HT-29 (cell line): Measurements from ENCODE around the gene LRP3. TPM values are rescaled to one million over a fixed set of nuclear protein-coding genes. Genes with fewer than 3 reads are reported as not detected.
"Not testable (repeated sequence)": the region's sequence is repeated elsewhere in the genome, so short reads cannot be mapped to it uniquely, and the experiment has no call there.

Experiments
- DNase-seq: peaks from one replicate; pipeline ENCODE4 v3.0.0-alpha.2; 2015; ENCODE audit warnings: low spot score
- total RNA-seq: library from RNA; depleted of rRNA; stranded (reverse); fragments of >200 nt; shearing (Covaris generic); gene quantifications from 2 replicates; pipeline ENCODE4 v1.2.3, GENCODE V29; 2014; rRNA removed

The LRP3 gene
- not detected in 2 replicates for total RNA-seq

DNA sequence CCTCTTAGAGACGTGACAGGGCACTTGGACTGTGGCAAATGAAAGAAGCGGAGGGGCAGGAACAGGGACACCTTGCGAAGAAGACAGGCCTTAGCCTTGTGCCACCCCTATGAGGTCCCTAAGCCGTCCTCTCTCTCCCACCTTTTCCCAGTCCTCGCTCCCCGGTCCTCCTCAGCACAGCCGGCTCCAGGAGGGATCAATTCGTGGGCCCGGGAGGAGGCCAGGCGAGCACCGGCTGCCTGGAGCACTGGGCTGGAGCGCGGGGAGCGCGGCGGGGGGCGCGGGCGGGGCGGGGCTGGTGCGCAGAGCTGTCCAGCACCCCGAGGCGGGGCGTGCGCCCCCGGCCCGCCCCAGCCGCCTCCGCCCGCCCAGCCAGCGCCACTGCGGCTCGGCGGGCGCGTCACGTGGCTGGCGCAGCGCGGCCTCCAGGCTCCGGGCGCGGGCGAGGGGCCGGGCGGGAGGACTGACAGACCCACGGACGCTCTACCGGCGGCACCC lies at the start of gene LRP3:
Gene LRP3, plus strand, starts transcription at position 466 of the 498 bp plus-strand sequence. CDS start 456 bp downstream, outside the sequence.
- DNase-seq: no peak

DNA sequence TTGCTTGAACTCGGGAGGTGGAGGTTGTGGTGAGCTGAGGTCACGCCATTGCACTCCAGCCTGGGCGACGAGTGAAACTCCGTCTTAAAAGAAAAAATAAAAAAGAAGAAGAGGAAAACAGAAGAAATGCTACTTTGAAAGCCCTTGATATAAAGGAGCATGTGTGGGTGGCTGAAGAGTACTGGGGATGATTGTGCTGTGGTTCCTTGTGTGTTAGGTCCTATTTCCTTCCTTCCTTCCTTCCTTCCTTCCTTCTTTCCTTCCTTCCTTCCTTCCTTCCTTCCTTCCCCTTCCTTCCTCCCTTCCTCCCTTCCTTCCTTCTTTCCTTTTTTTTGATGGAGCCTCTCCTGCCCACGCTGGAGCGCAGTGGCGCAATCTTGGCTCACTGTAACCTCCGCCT lies 47.9 kb upstream of the LRP3 start:
- DNase-seq: no peak

- no peak for DNase-seq
Measured at GRCh38 chr19:33147538-33147937, 46.6 kb upstream of the LRP3 start.

GRCh38 chr19:33150852-33151518 lies 43.1 kb upstream of the LRP3 start:
- no peak for DNase-seq

DNA sequence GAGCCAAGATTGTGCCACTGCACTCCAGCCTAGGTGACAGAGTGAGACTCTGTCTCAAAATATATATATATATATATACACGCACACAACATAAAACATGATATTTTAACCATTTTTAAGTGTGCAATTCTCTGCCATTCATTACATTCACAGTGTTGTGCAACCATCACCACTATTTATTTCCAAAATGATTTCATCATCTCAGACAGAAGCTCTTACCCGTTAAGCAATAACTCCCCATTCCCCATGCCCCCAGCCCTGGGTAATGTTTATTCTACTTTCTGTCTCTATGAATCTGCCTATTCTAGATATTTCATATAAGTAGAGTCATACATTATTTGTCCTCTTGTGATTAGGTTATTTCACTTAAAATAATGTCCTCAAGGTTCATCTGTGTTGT lies 42.0 kb upstream of the LRP3 start:
- DNase-seq: no peak

- DNase-seq: not testable (repeated sequence)
Measured at GRCh38 chr19:33152625-33153024, 41.5 kb upstream of the LRP3 start.

GRCh38 chr19:33154313-33154712 lies 39.8 kb upstream of the LRP3 start:
- not testable (repeated sequence) for DNase-seq

- no peak for DNase-seq
Measured at GRCh38 chr19:33156334-33156733, 37.8 kb upstream of the LRP3 start.

DNA sequence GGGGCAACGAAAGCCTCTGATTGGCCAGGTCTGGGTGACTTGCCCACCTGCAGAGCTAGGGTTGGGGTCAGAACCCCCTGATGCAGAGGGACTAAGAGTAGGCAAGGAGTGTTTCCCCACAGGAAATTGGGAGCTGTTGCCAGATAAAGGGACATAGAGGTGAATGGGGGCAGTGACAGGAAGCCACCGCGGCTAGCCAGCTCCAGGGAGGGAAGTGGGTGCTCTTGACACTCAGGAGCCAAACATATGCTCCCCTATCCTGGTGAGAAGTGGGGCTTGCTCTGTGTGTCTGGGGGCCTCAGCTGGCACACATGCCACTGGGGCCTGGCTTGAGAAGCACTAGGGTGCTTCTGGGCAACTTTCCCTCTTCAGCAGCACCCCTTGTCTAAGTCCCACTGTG lies 36.2 kb upstream of the LRP3 start:
- no peak for DNase-seq

- DNase-seq: no peak
Measured at GRCh38 chr19:33158365-33158764, 35.8 kb upstream of the LRP3 start.

GRCh38 chr19:33159149-33159548 lies 35.0 kb upstream of the LRP3 start:
- DNase-seq: no peak

- DNase-seq: no peak
Measured at GRCh38 chr19:33159893-33160292, 34.2 kb upstream of the LRP3 start.

DNA sequence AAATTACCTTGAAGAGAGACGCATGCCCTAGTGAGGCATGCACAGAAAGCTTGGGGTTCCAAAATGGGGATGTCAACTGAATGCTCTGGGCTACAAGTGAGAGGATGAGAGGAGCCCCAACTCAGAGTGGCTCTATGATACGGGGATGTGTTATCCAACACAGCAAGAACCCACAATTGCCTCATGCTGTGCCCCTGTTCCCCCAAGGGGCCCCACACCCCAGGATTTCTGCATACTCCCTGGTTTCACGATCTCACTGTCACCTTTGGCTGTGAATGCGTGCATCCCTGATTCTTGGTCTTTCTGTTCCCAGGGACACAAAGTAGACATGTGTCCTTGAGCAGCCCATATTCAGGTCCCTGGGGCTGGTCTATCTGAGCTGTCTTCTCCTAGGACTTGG lies 32.9 kb upstream of the LRP3 start:
- no peak for DNase-seq

- no peak for DNase-seq
Measured at GRCh38 chr19:33163481-33163880, 30.6 kb upstream of the LRP3 start.

- DNase-seq: not testable (repeated sequence)
Measured at GRCh38 chr19:33166037-33166436, 28.1 kb upstream of the LRP3 start.

DNA sequence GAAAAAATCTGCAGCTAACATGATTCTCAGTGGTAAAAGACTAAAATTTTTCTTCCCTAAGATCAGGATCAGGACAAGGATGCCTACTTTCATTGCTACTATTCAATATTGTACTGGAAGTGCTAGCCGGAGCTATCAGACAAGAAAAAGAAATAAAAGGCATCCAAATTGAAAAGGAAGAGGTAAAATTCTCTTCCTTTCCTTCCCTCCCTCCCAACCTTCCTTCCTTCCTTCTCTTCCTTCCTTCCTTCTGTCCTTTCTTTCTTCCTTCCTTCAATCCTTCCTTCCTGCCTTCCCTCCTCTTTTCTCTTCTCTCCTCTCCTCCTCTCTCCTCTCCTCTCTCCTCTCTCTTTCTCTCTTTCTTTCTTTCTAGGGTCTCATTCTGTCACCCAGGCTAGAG lies 26.7 kb upstream of the LRP3 start:
- DNase-seq: no peak

GRCh38 chr19:33168528-33168927 lies 25.6 kb upstream of the LRP3 start:
- DNase-seq: no peak

GRCh38 chr19:33171222-33171795 lies 22.8 kb upstream of the LRP3 start:
- peak; percentile 32 for DNase-seq

DNA sequence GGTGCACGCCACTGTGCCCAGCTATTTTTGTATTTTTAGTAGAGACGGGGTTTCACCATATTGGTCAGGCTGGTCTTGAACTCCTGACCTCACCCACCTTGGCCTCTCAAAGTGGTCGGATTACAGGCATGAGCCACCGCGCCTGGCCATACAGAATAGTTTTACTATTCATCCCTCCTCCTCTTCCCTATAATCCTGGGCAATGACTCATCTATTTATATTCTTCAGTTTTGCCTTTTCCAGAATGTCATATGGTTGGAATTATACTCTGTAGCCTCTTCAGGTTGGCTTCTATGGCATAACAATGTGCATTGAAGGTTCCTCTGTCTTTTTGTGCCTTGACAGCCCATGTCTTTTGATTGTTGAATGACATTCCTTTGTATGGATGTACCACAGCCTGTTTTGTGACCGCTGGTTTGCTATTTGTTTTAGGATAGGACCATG lies 22.2 kb upstream of the LRP3 start:
- no peak for DNase-seq

DNA sequence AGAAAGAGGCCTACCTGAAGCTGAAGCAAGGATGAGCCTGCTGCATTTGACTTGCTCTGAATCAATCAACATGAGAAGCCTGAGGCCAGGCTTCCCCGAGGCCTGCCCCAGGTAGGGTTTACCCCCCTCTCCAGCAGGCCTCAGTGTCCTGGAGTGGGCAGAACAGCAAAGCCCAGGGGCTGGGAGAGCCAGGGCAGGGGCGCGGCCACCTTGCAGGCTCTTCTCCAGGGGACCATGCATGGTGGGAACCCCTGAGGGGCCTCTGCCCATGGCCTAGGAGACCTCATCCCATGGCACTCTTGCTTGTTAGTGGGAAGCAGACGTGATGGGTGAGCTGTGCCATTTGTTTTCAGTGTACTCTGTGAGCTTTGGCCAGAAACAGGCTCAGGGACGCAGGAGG lies 19.9 kb upstream of the LRP3 start:
- DNase-seq: no peak

- no peak for DNase-seq
Measured at GRCh38 chr19:33175156-33175782, 18.9 kb upstream of the LRP3 start.

- DNase-seq: peak; percentile 77
Measured at GRCh38 chr19:33175886-33176669, 18.1 kb upstream of the LRP3 start.
